Measurements from ENCODE around the gene TIGD6.
A peak's percentile ranks its signal among the peaks of the same experiment; 100 is the strongest.

TIGD6 gene

GRCh38 chr5:149954798-149955197, 45.7 kb downstream of the TIGD6 start:
- Histone ChIP-seq H3K27me3 (ENCODE audit: insufficient read depth, low read length) (no peaks in the 10 kb centered on the region), H3K9ac (ENCODE audit: low read length) (no peak overlapping the region), H3K79me2 (ENCODE audit: control insufficient read depth, insufficient read depth, low read length, poor library complexity) (no peaks in the 10 kb centered on the region), H3K79me1 (ENCODE audit: low read length) (no peaks in the 10 kb centered on the region), H3K23ac (ENCODE audit: low read length) (no peak overlapping the region), H3K36me3 (ENCODE audit: control insufficient read depth in 1 of 2, insufficient read depth in 2 of 2, low read length in 2 of 2) (no peaks in the 10 kb centered on the region), H3K9me3 (ENCODE audit: insufficient read depth, low read depth, low read length) (no peaks in the 10 kb centered on the region), H2BK12ac (ENCODE audit: low read length) (no peak overlapping the region), H4K91ac (ENCODE audit: low read depth, low read length) (no peak overlapping the region), H2AK5ac (ENCODE audit: low read length) (no peak overlapping the region), H3K4me2 (ENCODE audit: low read length) (no peak overlapping the region), H3K4ac (ENCODE audit: low read depth, low read length) (no peak overlapping the region), H3K14ac (ENCODE audit: low read length) (no peak overlapping the region), H2BK120ac (ENCODE audit: insufficient read depth, low read length, poor library complexity) (no peak overlapping the region), H4K8ac (ENCODE audit: low read depth, low read length) (no peak overlapping the region), H2BK5ac (ENCODE audit: low read depth, low read length, poor library complexity) (no peak overlapping the region), H3K18ac (ENCODE audit: low read length) (no peak overlapping the region), H3K4me1 (ENCODE audit: control insufficient read depth in 1 of 2, insufficient read depth in 2 of 2, low read length in 2 of 2) (peaks cover 0 to 3% of the 10 kb centered on the region in 2 experiments), H2AFZ (ENCODE audit: insufficient read depth, low read length, poor library complexity) (no peak overlapping the region), H4K12ac (ENCODE audit: low read depth, low read length) (no peak overlapping the region), H3K27ac (ENCODE audit: low read depth, low read length) (no peak overlapping the region), H3K4me3 (ENCODE audit: low read depth, low read length) (no peak overlapping the region)
- no CpG with 5 or more reads among the region's 6 CpGs for WGBS (ENCODE audit: extremely low coverage, insufficient coverage, insufficient read length)
- no peak for DNase-seq

GRCh38 chr5:149953436-149954121, 46.9 kb downstream of the TIGD6 start:
- no CpG with 5 or more reads among the region's 9 CpGs for WGBS (ENCODE audit: extremely low coverage, insufficient coverage, insufficient read length)
- H4K91ac ChIP-seq (ENCODE audit: low read depth, low read length), result no peak overlapping the region
- no peak overlapping the region for H4K8ac ChIP-seq (ENCODE audit: low read depth, low read length)
- no peak overlapping the region for H2BK12ac ChIP-seq (ENCODE audit: low read length)
- no peak overlapping the region for H3K14ac ChIP-seq (ENCODE audit: low read length)
- H3K36me3 ChIP-seq (ENCODE audit: control insufficient read depth in 1 of 2, insufficient read depth in 2 of 2, low read length in 2 of 2), result no peaks in the 10 kb centered on the region
- H3K18ac ChIP-seq (ENCODE audit: low read length), result no peak overlapping the region
- no peak overlapping the region for H3K4me3 ChIP-seq (ENCODE audit: low read depth, low read length)
- H3K4ac ChIP-seq (ENCODE audit: low read depth, low read length), result no peak overlapping the region
- H3K9me3 ChIP-seq (ENCODE audit: insufficient read depth, low read depth, low read length), result no peaks in the 10 kb centered on the region
- H3K27ac ChIP-seq (ENCODE audit: low read depth, low read length), result no peak overlapping the region
- no peaks in the 10 kb centered on the region for H3K4me1 ChIP-seq (ENCODE audit: control insufficient read depth in 1 of 2, insufficient read depth in 2 of 2, low read length in 2 of 2)
- H4K12ac ChIP-seq (ENCODE audit: low read depth, low read length), result no peak overlapping the region
- no peaks in the 10 kb centered on the region for H3K27me3 ChIP-seq (ENCODE audit: insufficient read depth, low read length)
- H2AK5ac ChIP-seq (ENCODE audit: low read length), result no peak overlapping the region
- no peaks in the 10 kb centered on the region for H3K79me2 ChIP-seq (ENCODE audit: control insufficient read depth, insufficient read depth, low read length, poor library complexity)
- H2BK5ac ChIP-seq (ENCODE audit: low read depth, low read length, poor library complexity), result no peak overlapping the region
- H3K9ac ChIP-seq (ENCODE audit: low read length), result no peak overlapping the region
- no peak overlapping the region for H2BK120ac ChIP-seq (ENCODE audit: insufficient read depth, low read length, poor library complexity)
- H2AFZ ChIP-seq (ENCODE audit: insufficient read depth, low read length, poor library complexity), result no peak overlapping the region
- DNase-seq, result no peak
- no peaks in the 10 kb centered on the region for H3K79me1 ChIP-seq (ENCODE audit: low read length)
- H3K4me2 ChIP-seq (ENCODE audit: low read length), result no peak overlapping the region
- no peak overlapping the region for H3K23ac ChIP-seq (ENCODE audit: low read length)

- Histone ChIP-seq H4K12ac (ENCODE audit: low read depth, low read length) (no peak overlapping the region), H3K27me3 (ENCODE audit: insufficient read depth, low read length) (no peaks in the 10 kb centered on the region), H3K4me1 (ENCODE audit: control insufficient read depth in 1 of 2, insufficient read depth in 2 of 2, low read length in 2 of 2) (no peaks in the 10 kb centered on the region), H2AFZ (ENCODE audit: insufficient read depth, low read length, poor library complexity) (no peak overlapping the region), H3K14ac (ENCODE audit: low read length) (no peak overlapping the region), H3K9ac (ENCODE audit: low read length) (no peak overlapping the region), H3K79me2 (ENCODE audit: control insufficient read depth, insufficient read depth, low read length, poor library complexity) (no peaks in the 10 kb centered on the region), H2BK5ac (ENCODE audit: low read depth, low read length, poor library complexity) (no peak overlapping the region), H3K4me3 (ENCODE audit: low read depth, low read length) (no peak overlapping the region), H3K4ac (ENCODE audit: low read depth, low read length) (no peak overlapping the region), H2BK120ac (ENCODE audit: insufficient read depth, low read length, poor library complexity) (no peak overlapping the region), H3K36me3 (ENCODE audit: control insufficient read depth in 1 of 2, insufficient read depth in 2 of 2, low read length in 2 of 2) (no peaks in the 10 kb centered on the region), H2BK12ac (ENCODE audit: low read length) (no peak overlapping the region), H3K4me2 (ENCODE audit: low read length) (no peak overlapping the region), H3K27ac (ENCODE audit: low read depth, low read length) (no peak overlapping the region), H2AK5ac (ENCODE audit: low read length) (no peak overlapping the region), H3K23ac (ENCODE audit: low read length) (no peak overlapping the region), H3K79me1 (ENCODE audit: low read length) (no peaks in the 10 kb centered on the region), H4K91ac (ENCODE audit: low read depth, low read length) (no peak overlapping the region), H3K18ac (ENCODE audit: low read length) (no peak overlapping the region), H3K9me3 (ENCODE audit: insufficient read depth, low read depth, low read length) (no peaks in the 10 kb centered on the region), H4K8ac (ENCODE audit: low read depth, low read length) (no peak overlapping the region)
- DNase-seq, result no peak
- no CpG with 5 or more reads among the region's 6 CpGs for WGBS (ENCODE audit: extremely low coverage, insufficient coverage, insufficient read length)
Observed at GRCh38 chr5:149951138-149951749, 49.2 kb downstream of the TIGD6 start.

- WGBS (ENCODE audit: extremely low coverage, insufficient coverage, insufficient read length), result no CpG with 5 or more reads among the region's 5 CpGs
Observed at GRCh38 chr5:149948993-149949392, 51.5 kb downstream of the TIGD6 start.

More at GRCh38 chr5:149948993-149949392, 51.5 kb downstream of the TIGD6 start:
- Histone ChIP-seq H4K8ac (ENCODE audit: low read depth, low read length) (no peak overlapping the region), H3K9me3 (ENCODE audit: insufficient read depth, low read depth, low read length) (no peaks in the 10 kb centered on the region), H4K12ac (ENCODE audit: low read depth, low read length) (no peak overlapping the region), H3K4ac (ENCODE audit: low read depth, low read length) (no peak overlapping the region), H3K27ac (ENCODE audit: low read depth, low read length) (no peak overlapping the region), H3K9ac (ENCODE audit: low read length) (no peak overlapping the region), H3K79me2 (ENCODE audit: control insufficient read depth, insufficient read depth, low read length, poor library complexity) (no peaks in the 10 kb centered on the region), H3K4me2 (ENCODE audit: low read length) (no peak overlapping the region), H3K4me3 (ENCODE audit: low read depth, low read length) (no peak overlapping the region), H3K14ac (ENCODE audit: low read length) (no peak overlapping the region), H3K4me1 (ENCODE audit: control insufficient read depth in 1 of 2, insufficient read depth in 2 of 2, low read length in 2 of 2) (no peaks in the 10 kb centered on the region), H2BK5ac (ENCODE audit: low read depth, low read length, poor library complexity) (no peak overlapping the region), H3K79me1 (ENCODE audit: low read length) (no peaks in the 10 kb centered on the region), H2AFZ (ENCODE audit: insufficient read depth, low read length, poor library complexity) (no peak overlapping the region), H3K27me3 (ENCODE audit: insufficient read depth, low read length) (no peaks in the 10 kb centered on the region), H2BK12ac (ENCODE audit: low read length) (no peak overlapping the region), H3K23ac (ENCODE audit: low read length) (no peak overlapping the region), H3K18ac (ENCODE audit: low read length) (no peak overlapping the region), H2AK5ac (ENCODE audit: low read length) (no peak overlapping the region), H4K91ac (ENCODE audit: low read depth, low read length) (no peak overlapping the region), H3K36me3 (ENCODE audit: control insufficient read depth in 1 of 2, insufficient read depth in 2 of 2, low read length in 2 of 2) (no peaks in the 10 kb centered on the region), H2BK120ac (ENCODE audit: insufficient read depth, low read length, poor library complexity) (no peak overlapping the region)
- peak; percentile 13 to 65 for DNase-seq

Data from trophoblast cell (in vitro differentiated cells and primary cell).